K562 (cell line): ENCODE data around the gene ANKS1B. TPM values are rescaled to one million over a fixed set of nuclear protein-coding genes. Genes with fewer than 3 reads are reported as not detected.

Experiments used
- ATAC-seq: fragments of 200-7000 bp; cut with Tn5 transposase; 3 replicates; pipeline ENCODE4 v1.9.1; 2020; ENCODE audit warnings: moderate library complexity
- BruUV-seq: library from RNA; stranded (reverse); fragments of 400-500 nt; replicated peaks from 2 replicates; lab custom pipeline; 2021; lab: Mats Ljungman, UMichigan
- CTCF ChIA-PET: fragments of 300-600 bp; formaldehyde crosslinking; extraction: SDS; loops from one replicate; lab custom pipeline; 2021; ENCODE audit warnings: low intra/inter-chr PET ratio; lab: Yijun Ruan, JAX
- POLR2A ChIA-PET: fragments of 300-600, 350-650 bp; sonication (Branson Sonifier 250); formaldehyde crosslinking; extraction: SDS; loops from one replicate; lab custom pipeline; 2021; ENCODE audit warnings: antibody characterized with exemption, inconsistent platforms; lab: Yijun Ruan, JAX
- DNase-seq, 4 experiments: peaks; one replicate each; pipeline versions ENCODE4 v3.0.0 to v3.0.0-alpha.2; 2011 to 2018; ENCODE audit warnings: low spot score in 3 of 4, mixed read lengths in 3 of 4; ENCODE audit errors: extremely low read depth in 1 of 4
- FAIRE-seq: peaks from 2 replicates; lab custom pipeline; 2011; peaks lifted over from hg19 to GRCh38; lab: Jason Lieb, UNC
- H2AFZ ChIP-seq: 2 replicates; pipeline ENCODE4 v1.6.0; 2011; ENCODE audit warnings: low read depth, low read length, control low read depth, inconsistent platforms
- H3K27ac ChIP-seq: fragments of 200-600 bp; 3 replicates; pipeline ENCODE4 v1.8.0; 2011; ENCODE audit warnings: low read depth, mild to moderate bottlenecking, control low read depth, inconsistent platforms, low read length, moderate library complexity, mixed read lengths; ENCODE audit errors: extremely low read depth
- H3K27me3 ChIP-seq, 2 experiments: fragments of 300-600 bp in 1 of 2; 2 replicates in 1 of 2; 3 replicates in 1 of 2; pipeline versions ENCODE4 v1.6.0 to v1.8.0; 2011; ENCODE audit warnings: inconsistent platforms in 2 of 2, low read length in 2 of 2, mild to moderate bottlenecking in 1 of 2, mixed read lengths in 1 of 2, moderate library complexity in 1 of 2; ENCODE audit not compliant: control insufficient read depth in 2 of 2, insufficient read depth in 2 of 2
- H3K36me3 ChIP-seq: fragments of 300-600 bp; 3 replicates; pipeline ENCODE4 v1.8.0; 2011; ENCODE audit warnings: mild to moderate bottlenecking, low read length, inconsistent platforms; ENCODE audit not compliant: control insufficient read depth, insufficient read depth
- H3K4me1 ChIP-seq, 2 experiments: fragments of 200-600 bp in 1 of 2; replicated peaks in 1 of 2; 2 replicates in 1 of 2; 3 replicates in 1 of 2; pipeline versions ENCODE4 v1.5.1 to v1.8.0; 2011; ENCODE audit warnings: inconsistent platforms in 2 of 2, low read length in 2 of 2, mild to moderate bottlenecking in 1 of 2, mixed read lengths in 1 of 2, moderate library complexity in 1 of 2; ENCODE audit not compliant: control insufficient read depth in 2 of 2, insufficient read depth in 2 of 2
- H3K4me2 ChIP-seq: 2 replicates; pipeline ENCODE4 v1.6.1; 2011; ENCODE audit warnings: low read length, control low read depth, inconsistent platforms, mixed read lengths; ENCODE audit not compliant: insufficient read depth
- H3K4me3 ChIP-seq: fragments of 200-600 bp; sonication (generic), shearing (Covaris generic); 2 replicates; pipeline ENCODE4 v1.5.1; 2016; ENCODE audit warnings: control low read depth, inconsistent platforms
- H3K79me2 ChIP-seq: fragments of 200-600 bp; 3 replicates; pipeline ENCODE4 v1.8.0; 2011; ENCODE audit warnings: low read length, inconsistent platforms; ENCODE audit not compliant: control insufficient read depth, insufficient read depth
- H3K9ac ChIP-seq, 2 experiments: 2 replicates each; pipeline versions ENCODE4 v1.6.0 to v1.6.1; 2011; ENCODE audit warnings: low read depth in 2 of 2, low read length in 2 of 2, control low read depth in 1 of 2, inconsistent platforms in 1 of 2, mild to moderate bottlenecking in 1 of 2, mixed read lengths in 1 of 2; ENCODE audit not compliant: insufficient read depth in 1 of 2
- H3K9me1 ChIP-seq: one replicate; pipeline ENCODE4 v1.6.0; 2011; ENCODE audit warnings: inconsistent platforms, mild to moderate bottlenecking, low read length, moderate library complexity; ENCODE audit not compliant: control insufficient read depth, insufficient read depth
- H3K9me3 ChIP-seq: replicated peaks from 2 replicates; pipeline ENCODE4 v1.5.1; 2011; ENCODE audit warnings: low read depth, low read length, inconsistent platforms; ENCODE audit not compliant: control insufficient read depth, insufficient read depth
- H4K20me1 ChIP-seq: replicated peaks from 2 replicates; pipeline ENCODE4 v1.6.1; 2011; ENCODE audit warnings: low read length, inconsistent platforms, mixed read lengths; ENCODE audit not compliant: control insufficient read depth, insufficient read depth
- BHLHE40 ChIP-seq: IDR thresholded peaks from 2 replicates; pipeline ENCODE4 v1.6.1; 2011; ENCODE audit warnings: low read length, improper control_type of control experiment
- BRD4 ChIP-seq: fragments of 200-600 bp; sonication (generic); IDR thresholded peaks from 2 replicates; pipeline ENCODE4 v1.6.1; 2017; ENCODE audit warnings: inconsistent platforms
- BRD9 ChIP-seq: fragments of 450-650 bp; IDR thresholded peaks from 2 replicates; pipeline ENCODE4 v1.6.1; 2018; ENCODE audit warnings: low read depth; ENCODE audit not compliant: partially characterized antibody
- GATA2 ChIP-seq: sonication (generic); formaldehyde crosslinking; IDR thresholded peaks from 2 replicates; pipeline ENCODE4 v1.4.0; 2020; ENCODE audit warnings: mild to moderate bottlenecking, missing genetic modification reagents
- HDGF ChIP-seq: fragments of 450-650 bp; IDR thresholded peaks from 2 replicates; pipeline ENCODE4 v1.6.1; 2016
- PURB ChIP-seq: sonication (generic); formaldehyde crosslinking; IDR thresholded peaks from 2 replicates; pipeline ENCODE4 v1.9.0; 2021; ENCODE audit warnings: low read depth, mild to moderate bottlenecking, missing genetic modification reagents
- RFX1 ChIP-seq: fragments of 450-650 bp; IDR thresholded peaks from 2 replicates; pipeline ENCODE4 v1.6.1; 2016; ENCODE audit warnings: mild to moderate bottlenecking, moderate library complexity
- ZNF217 ChIP-seq: sonication (generic); formaldehyde crosslinking; IDR thresholded peaks from 2 replicates; pipeline ENCODE4 v1.8.0; 2022; ENCODE audit warnings: mild to moderate bottlenecking, missing genetic modification reagents
- ZNF3 ChIP-seq: fragments of 250-450 bp; sonication (Bioruptor Pico); IDR thresholded peaks from 2 replicates; pipeline ENCODE4 v1.5.0; 2021; ENCODE audit warnings: mild to moderate bottlenecking, moderate library complexity
- ZSCAN32 ChIP-seq: fragments of 450-650 bp; formaldehyde crosslinking; IDR thresholded peaks from 2 replicates; pipeline ENCODE4 v1.4.0; 2020; ENCODE audit warnings: mild to moderate bottlenecking, moderate library complexity
- WGBS: fragments of 100-300 bp; shearing (Covaris generic); methylation state at CpG from one replicate; pipeline ENCODE4 v1.1.6; 2016; ENCODE audit warnings: low coverage, mixed read lengths; ENCODE audit not compliant: insufficient coverage; ENCODE audit errors: missing lambda C conversion rate; 5-methylcytosine and 5-hydroxymethylcytosine counted together
- in situ Hi-C: fragments of 300-500 bp; cut with MboI; formaldehyde crosslinking; loops from 4 replicates; pipeline ENCODE4 v1.15.0; 2018; ENCODE audit warnings: inconsistent platforms, mixed read lengths
- intact Hi-C: fragments of 100-400 bp; cut with micrococcal nuclease; formaldehyde crosslinking; loops from 2 replicates; pipeline ENCODE4 v1.14.2; 2022
- polyA plus RNA-seq, 8 experiments: library from polyadenylated mRNA; depleted of rRNA in 4 of 8; stranded (reverse) in 5 of 8; unstranded in 3 of 8; fragments of >200 nt; fragmentation: Nextera tagmentation in 2 of 8; fragmentation: Illumina TruSeq in 1 of 8; extraction: Ambion mirVana in 2 of 8; extraction: Trizol in 1 of 8; gene quantifications; 2 replicates each; pipeline versions ENCODE4 v1.2.1 to v1.2.3, GENCODE V29; 2011 to 2014; ENCODE audit warnings: inconsistent platforms in 1 of 8, missing spikeins in 1 of 8
- total RNA-seq, 7 experiments: library from RNA; depleted of rRNA in 6 of 7; stranded (reverse); fragments of >200 nt in 6 of 7; fragmentation: Illumina TruSeq in 2 of 7; extraction: Trizol in 2 of 7; gene quantifications; 2 replicates each; pipeline versions ENCODE4 v1.2.1 to v1.2.3, GENCODE V29; 2011 to 2021; ENCODE audit warnings: low replicate concordance in 1 of 7
- TF ChIP-seq, protein P1 (sequence below): conservative IDR thresholded peaks from 2 replicates; pipeline ENCODE4 v1.6.1; 2011; ENCODE audit warnings: low read depth, mild to moderate bottlenecking, low read length; ENCODE audit not compliant: control insufficient read depth
- TF ChIP-seq, protein P2 (sequence below): fragments of 250-450 bp; sonication (Bioruptor Pico); IDR thresholded peaks from 2 replicates; pipeline ENCODE4 v1.5.0; 2021; ENCODE audit warnings: mild to moderate bottlenecking, moderate library complexity
- TF ChIP-seq, protein P3 (sequence below): fragments of 200-800 bp; sonication (Bioruptor generic); IDR thresholded peaks from 2 replicates; pipeline ENCODE4 v1.6.1; 2017; ENCODE audit warnings: missing genetic modification characterization, missing compliant biosample characterization

The ANKS1B gene
- total and polyA plus RNA-seq, 9 of the 15 experiments (the other 6 are each of a cell fraction or from before 2014, with no cell fraction given) = 0.04 to 0.47 (median 0.28) TPM; not detected in 4

DNA sequence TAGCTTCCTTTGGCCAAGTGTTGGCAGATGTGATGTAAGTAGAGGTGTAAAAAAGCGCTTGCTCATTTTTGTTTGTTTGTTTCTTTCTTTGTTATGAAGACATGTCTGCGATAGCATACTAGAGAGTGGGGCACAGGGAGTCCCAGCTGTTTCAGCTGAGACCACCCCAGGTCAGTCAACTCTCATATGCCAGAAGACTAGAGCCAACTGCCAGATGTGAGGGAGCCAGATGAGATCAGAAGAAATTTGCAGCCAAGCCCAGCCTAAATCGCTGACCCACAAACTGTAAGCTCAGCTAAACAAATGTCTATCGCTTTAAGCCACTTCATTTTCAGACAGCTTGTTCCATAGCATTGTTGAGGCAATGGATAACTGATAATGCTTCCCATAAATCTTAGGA is 942.5 kb downstream of the ANKS1B start (continued):
- TF ChIP-seq, protein P1, sequence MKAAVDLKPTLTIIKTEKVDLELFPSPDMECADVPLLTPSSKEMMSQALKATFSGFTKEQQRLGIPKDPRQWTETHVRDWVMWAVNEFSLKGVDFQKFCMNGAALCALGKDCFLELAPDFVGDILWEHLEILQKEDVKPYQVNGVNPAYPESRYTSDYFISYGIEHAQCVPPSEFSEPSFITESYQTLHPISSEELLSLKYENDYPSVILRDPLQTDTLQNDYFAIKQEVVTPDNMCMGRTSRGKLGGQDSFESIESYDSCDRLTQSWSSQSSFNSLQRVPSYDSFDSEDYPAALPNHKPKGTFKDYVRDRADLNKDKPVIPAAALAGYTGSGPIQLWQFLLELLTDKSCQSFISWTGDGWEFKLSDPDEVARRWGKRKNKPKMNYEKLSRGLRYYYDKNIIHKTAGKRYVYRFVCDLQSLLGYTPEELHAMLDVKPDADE = no peak
- TF ChIP-seq ZNF217 (CRISPR knock-in tag) (no peak), GATA2 (no peak)
- TF ChIP-seq, protein P2, sequence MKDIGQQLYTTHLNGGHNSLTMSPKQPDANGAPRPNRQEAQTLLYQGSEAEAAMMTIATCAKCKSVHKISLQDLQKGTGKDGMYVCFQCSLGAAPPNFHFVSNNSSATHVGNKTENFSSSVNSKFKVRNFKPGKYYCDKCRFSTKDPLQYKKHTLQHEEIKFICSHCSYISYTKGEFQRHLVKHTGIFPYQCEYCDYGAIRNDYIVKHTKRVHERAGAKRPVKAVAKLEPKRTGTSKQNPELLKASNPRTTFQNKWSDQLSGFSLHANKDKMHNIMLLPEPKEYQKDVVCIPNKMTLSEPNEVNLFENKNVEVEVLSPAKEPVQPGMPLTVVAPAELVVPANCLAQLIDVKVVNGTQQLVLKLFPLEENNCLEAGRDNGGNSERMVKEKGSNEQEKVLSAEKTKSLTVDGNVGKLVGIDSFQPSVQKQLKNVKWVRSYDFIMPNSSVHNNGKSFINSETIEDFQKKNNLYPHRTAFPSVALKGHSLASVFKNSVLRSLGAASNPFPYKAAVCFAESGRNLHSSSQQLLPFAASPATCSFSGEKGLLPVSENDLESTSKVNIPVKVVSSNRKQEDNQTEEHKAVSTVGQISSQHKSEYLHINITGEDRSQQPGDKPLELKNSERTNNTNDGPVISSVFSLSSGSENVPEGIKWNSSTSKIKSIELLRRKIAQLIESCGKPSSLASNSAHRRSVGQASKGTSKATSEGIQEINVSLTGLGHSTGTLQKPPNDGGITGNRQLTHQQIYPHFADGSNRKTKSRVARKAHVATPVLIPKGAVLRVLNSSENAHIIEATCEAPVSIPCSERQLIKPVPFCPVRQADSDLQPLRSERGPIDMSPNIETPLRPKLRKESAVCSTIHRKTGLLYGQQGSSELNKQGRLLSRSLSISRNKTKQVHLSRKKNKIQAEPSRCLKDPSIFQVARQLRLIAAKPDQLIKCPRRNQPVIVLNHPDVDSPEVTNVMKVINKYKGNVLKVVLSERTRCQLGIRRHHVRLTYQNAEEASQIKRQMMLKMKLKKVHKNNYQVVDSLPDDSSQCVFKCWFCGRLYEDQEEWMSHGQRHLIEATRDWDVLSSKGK (CRISPR knock-in tag) = no peak

DNA sequence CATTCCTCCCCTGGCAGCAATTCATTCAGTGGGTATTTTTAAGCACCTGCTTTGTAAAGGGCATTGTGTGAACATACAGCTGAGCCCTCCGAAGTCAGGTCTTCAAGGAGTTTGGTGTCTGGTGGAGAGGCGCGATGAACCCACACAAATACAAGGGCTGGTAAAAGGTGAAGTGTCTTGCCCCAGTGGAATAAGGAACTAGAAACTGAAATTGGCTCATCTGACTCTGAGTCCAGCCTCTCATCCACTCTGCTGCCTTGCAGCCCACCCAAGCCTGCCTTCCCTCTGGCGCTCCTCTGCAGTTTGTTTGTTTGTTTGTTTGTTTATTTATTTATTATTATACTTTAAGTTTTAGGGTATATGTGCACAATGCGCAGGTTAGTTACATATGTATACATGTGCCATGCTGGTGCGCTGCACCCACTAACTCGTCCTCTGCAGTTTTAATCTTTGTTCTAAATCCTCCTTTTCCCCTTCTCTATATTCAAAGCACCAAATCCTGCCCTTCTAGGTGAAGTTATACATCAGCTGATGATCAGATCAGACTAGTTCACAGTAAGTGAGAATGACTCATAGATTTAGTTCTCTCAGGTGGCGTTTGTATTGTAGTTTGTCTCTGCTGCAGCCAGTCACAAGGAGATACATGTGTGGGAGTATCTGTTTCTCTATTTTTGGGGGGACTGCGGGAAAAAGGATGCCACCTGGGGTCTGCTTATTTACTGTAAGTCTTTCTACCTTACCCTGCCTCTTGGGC is 945.2 kb downstream of the ANKS1B start:
- no peaks in the 10 kb centered on the region for H3K9me3 ChIP-seq
- ChIA-PET POLR2A (no interaction called here), CTCF (no interaction called here)
- no TSS peak for BruUV-seq
- no peak for DNase-seq
- no peak overlapping the region for H3K4me3 ChIP-seq
- H4K20me1 ChIP-seq = no peaks in the 10 kb centered on the region
- no peak overlapping the region for H2AFZ ChIP-seq
- no peak for ATAC-seq
- in situ Hi-C loops = loop anchor here (10.0 kb wide), 1 partner anchor 925 kb away; no protein-coding TSS in a partner anchor
- no peak overlapping the region for H3K9ac ChIP-seq
- H3K36me3 ChIP-seq = no peaks in the 10 kb centered on the region
- intact Hi-C loops = loop anchor here (5.0 to 10.0 kb wide), 2 partner anchors 728 to 1515 kb away; no protein-coding TSS in a partner anchor
- H3K9me1 ChIP-seq = no peaks in the 10 kb centered on the region
- H3K27ac ChIP-seq = no peak overlapping the region
- no peak overlapping the region for H3K4me2 ChIP-seq
- H3K79me2 ChIP-seq = no peaks in the 10 kb centered on the region
- no peak for FAIRE-seq
- no peaks in the 10 kb centered on the region for H3K27me3 ChIP-seq
- H3K4me1 ChIP-seq = no peaks in the 10 kb centered on the region
- WGBS = 2% methylated on average over 9 of the region's 9 CpGs
- TF ChIP-seq BRD9 = no peak
- no peak for TF ChIP-seq RFX1
- no peak for TF ChIP-seq BHLHE40
- no peak for TF ChIP-seq ZSCAN32
- no peak for TF ChIP-seq PURB (CRISPR knock-in tag)
- no peak for TF ChIP-seq BRD4
- TF ChIP-seq, protein P3, sequence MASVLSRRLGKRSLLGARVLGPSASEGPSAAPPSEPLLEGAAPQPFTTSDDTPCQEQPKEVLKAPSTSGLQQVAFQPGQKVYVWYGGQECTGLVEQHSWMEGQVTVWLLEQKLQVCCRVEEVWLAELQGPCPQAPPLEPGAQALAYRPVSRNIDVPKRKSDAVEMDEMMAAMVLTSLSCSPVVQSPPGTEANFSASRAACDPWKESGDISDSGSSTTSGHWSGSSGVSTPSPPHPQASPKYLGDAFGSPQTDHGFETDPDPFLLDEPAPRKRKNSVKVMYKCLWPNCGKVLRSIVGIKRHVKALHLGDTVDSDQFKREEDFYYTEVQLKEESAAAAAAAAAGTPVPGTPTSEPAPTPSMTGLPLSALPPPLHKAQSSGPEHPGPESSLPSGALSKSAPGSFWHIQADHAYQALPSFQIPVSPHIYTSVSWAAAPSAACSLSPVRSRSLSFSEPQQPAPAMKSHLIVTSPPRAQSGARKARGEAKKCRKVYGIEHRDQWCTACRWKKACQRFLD (CRISPR knock-in tag) = no peak
- no peak for TF ChIP-seq ZNF3 (CRISPR knock-in tag)
- no peak for TF ChIP-seq HDGF
